HG03469 (cell line): ENCODE data around the gene HSD11B1.

Source experiments
- ATAC-seq: cut with Tn5 transposase; IDR thresholded peaks from one replicate; pipeline ENCODE4 v1.9.1; 2021; ENCODE audit warnings: mild to moderate bottlenecking, moderate library complexity, moderate number of reproducible peaks; ENCODE audit not compliant: unreplicated experiment

HSD11B1 gene

DNA sequence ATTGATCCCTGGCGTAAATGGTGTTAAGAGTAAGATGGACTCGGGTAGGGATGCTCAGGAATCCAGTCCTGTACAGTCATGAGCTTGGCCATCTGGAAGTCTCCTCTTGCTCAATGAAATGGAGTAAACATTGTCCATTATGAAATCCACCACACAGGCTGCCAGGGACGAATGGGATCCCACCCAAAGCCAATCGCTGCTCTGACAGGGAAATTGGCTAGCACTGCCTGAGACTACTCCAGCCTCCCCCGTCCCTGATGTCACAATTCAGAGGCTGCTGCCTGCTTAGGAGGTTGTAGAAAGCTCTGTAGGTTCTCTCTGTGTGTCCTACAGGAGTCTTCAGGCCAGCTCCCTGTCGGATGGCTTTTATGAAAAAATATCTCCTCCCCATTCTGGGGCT lies at the start of gene HSD11B1:
HSD11B1 (plus strand) TSS at position 263 of the 400 bp plus-strand sequence; CDS start at position 360, 97 bp downstream.
- no peak for ATAC-seq

GRCh38 chr1:209655411-209656231 lies 49.0 kb upstream of the HSD11B1 start:
- no peak for ATAC-seq

DNA sequence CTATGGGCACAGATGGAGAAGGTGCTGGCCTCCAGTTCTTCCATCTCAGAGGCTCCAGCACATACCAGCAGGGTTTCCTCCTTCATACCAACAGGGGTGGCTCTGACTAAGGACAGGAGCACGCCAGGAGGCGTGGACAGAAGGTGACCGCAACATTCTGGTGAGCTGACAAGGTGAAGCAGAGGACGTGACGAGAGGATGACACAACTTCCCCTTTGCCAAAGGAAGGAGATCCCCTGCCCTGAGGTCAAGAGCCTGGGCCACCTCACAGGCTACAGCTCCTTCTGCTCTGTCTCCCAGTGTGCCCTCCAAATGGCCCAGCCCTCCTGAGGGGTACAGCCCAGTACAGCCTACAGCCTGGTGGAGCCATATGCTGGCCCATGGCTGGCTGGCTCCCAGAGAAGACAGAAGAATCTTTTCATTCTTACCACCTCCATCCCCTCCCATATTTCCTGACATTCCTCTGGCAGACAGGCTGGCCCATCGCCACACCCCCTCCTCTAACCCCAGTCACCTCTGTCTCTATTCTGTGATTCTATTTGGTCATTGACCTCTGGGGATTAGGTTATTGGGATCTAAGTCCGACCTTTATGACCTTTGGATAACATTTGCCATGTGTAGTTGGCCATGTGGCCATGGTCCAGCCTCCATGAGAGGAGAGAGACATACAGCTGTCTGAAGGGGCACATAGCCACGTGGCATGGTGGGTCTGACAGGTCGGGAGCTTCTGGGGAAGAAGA lies 47.3 kb upstream of the HSD11B1 start:
- ATAC-seq, result no peak

- ATAC-seq, result no peak
These were observed 46.7 kb upstream of the HSD11B1 start for GRCh38 chr1:209657918-209658317.

DNA sequence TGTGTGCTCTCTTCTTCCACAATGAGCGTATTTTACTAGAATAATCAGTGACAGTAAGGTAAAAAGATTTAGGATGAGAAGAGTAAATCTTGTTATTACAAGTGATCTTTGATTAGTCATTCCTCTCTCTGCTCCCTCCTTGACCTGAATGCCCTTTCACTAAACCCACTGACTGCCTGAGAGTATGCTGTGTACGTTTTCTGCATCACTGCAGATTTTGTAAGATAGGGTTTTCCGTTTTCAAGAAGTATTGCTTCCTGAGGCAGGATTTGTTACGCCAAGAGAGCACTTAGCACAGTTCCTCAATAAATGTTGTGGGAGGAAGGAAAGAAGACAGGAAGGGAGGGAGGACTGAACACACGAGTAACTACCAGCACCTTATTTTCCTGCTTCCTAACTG lies 44.7 kb upstream of the HSD11B1 start:
- peak; percentile 64 for ATAC-seq

DNA sequence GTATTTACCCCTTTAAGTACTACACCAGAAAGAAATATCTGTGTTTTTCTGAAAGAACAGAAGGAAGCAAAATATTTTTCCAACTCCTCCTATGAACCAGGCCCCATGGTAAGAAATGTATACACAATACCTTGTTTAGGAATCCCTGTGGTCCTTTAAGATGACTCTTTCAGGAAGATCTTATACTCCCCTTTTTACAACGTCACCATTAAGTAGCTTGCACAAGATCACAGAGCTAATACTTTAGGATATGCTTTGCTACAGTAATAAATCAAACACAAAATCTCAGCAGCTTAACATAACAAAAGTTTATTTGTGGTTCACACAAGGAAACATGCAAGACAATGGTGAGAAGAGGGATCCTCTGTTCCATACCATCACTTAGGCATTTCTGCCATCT lies 43.6 kb upstream of the HSD11B1 start:
- ATAC-seq, result no peak

- no peak for ATAC-seq
These were observed 41.7 kb upstream of the HSD11B1 start for GRCh38 chr1:209662879-209663327.

GRCh38 chr1:209667103-209667502 lies 37.5 kb upstream of the HSD11B1 start:
- ATAC-seq, result no peak

DNA sequence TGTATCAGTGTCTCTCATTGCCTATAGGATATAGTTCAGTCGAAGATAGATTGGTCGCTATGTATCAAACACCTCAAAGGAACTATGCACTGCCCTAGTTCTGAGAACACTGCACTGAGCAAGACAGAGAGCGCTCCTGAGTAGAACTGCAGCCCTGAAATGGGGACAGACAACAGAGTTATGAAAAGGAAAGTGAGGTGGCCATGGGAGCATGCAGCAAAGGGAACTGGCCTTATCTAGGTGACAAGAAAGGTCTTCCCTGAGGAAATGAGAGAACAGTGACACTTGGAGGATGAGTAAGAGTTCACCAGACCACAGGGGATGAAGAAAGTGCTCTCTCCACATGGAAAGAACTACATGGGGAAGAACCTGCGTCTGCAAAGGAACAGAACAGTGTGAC lies 36.9 kb upstream of the HSD11B1 start:
- ATAC-seq, result no peak

- ATAC-seq, result no peak
These were observed 34.1 kb upstream of the HSD11B1 start for GRCh38 chr1:209670441-209671082.

- ATAC-seq, result peak; percentile 94
These were observed 31.7 kb upstream of the HSD11B1 start for GRCh38 chr1:209672705-209673630.

GRCh38 chr1:209673631-209674417 lies 30.8 kb upstream of the HSD11B1 start:
- no peak for ATAC-seq

GRCh38 chr1:209674957-209675564 lies 29.6 kb upstream of the HSD11B1 start, which contains the start of gene G0S2:
G0S2 (plus strand) TSS chr1:209675412; CDS start chr1:209675685, 273 bp downstream.
- no peak for ATAC-seq

- no peak for ATAC-seq
These were observed 29.0 kb upstream of the HSD11B1 start for GRCh38 chr1:209675565-209676154.

- no peak for ATAC-seq
These were observed 25.6 kb upstream of the HSD11B1 start for GRCh38 chr1:209678981-209679539.

DNA sequence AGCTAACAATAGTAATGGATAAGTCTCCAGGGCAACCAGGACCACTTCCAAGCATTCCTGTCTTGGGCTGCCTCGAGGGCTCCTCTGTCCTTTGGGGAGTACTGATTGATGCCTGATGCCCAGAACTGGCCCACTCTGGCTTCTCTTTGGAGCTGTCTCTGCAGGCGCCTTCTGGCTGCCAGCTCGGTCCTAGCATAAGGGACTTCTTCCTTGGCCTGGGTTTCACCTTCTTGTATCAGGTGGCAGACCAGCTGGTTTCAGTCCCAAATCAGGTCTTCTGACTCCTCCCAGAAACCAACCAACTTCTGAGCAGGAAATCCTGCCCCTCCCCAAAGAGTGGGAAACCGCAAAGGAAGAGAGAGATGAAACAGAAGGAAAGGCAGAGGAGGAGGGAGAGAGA lies 18.8 kb upstream of the HSD11B1 start:
- no peak for ATAC-seq

GRCh38 chr1:209686322-209686721 lies 18.3 kb upstream of the HSD11B1 start:
- ATAC-seq, result no peak

DNA sequence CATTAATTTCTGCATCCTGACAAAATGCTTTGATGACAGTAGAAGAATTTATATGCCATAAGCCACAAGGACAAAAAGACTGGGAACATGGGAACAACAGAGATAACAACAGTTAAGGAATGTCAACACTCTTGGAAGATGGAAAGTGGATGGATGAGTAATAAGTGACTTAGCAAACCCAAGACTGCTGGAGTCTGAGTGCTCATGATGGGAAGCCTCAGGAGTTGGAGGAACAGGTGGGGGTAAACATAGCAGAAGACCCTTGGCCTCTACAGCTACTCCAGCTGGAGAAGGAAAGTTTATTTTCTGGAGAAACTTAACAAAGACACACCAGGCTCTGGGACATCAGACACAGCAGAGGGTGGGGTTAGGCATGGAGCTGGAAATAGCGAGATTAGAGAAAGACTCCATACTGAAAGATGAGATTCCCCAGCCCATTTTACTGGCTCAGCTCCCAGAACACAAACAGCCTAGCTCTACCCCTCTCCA lies 15.9 kb upstream of the HSD11B1 start:
- no peak for ATAC-seq
